ENCODE results near the gene TNIP2.
A peak's percentile ranks its signal among the peaks of the same experiment; 100 is the strongest.
"Not testable (repeated sequence)": the region's sequence is repeated elsewhere in the genome, so short reads cannot be mapped to it uniquely, and the experiment has no call there.

The TNIP2 gene

GRCh38 chr4:2745981-2746806 lies 9.9 kb downstream of the TNIP2 start:
- DNase-seq, result no peak

DNA sequence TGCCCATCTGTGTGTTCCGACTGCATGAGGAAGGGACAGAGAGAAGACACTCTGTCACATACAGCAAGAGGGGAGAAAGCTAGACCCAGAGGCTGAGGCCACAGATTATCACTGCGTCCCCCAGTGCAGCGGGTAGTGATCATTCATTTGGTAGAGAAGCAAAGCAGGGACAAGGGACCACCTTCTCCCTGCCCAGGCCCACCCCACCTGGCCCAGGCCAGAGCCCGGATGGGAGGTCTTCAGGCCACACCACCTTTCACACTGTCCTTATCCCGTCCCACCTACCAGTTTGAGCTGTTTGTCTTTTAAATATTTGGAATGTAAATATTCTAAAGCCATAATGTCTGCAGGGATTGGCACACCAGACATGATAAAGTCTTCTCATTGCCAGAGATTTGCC lies 10.6 kb downstream of the TNIP2 start:
- no peak for DNase-seq

DNA sequence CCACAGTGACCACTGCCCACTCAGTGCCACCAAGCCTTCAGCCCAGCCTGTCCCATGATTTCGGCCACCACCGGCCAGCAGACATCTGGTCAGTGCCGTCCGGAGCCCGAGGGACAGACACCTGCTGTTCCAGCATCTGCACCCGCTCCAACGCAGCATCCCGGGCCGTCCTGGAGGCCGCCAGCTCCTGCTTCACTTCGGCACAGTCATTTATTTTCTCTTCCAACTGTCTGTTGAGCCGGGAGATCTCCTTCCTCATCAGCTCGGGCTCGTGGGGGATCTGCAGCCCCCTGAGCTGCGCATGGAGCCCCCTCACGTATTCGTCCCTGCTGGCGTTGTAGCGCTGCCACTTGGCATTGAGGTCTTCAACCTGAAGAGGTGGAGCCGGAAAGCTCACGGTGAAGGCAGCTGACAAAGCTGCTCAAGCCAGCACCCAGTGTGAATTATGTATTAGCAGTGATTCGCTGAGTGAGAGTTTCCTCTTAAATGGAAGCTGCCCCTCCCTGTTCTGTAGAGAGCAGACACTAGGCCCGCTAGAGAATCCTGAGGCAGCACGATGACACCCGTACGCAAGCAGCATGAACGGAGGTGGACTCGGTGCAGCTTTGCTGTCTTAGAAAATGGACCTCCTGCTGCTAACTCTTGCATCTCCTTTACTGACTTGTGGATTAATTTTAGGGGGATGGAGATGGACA lies 11.4 kb downstream of the TNIP2 start:
- DNase-seq, result no peak

DNA sequence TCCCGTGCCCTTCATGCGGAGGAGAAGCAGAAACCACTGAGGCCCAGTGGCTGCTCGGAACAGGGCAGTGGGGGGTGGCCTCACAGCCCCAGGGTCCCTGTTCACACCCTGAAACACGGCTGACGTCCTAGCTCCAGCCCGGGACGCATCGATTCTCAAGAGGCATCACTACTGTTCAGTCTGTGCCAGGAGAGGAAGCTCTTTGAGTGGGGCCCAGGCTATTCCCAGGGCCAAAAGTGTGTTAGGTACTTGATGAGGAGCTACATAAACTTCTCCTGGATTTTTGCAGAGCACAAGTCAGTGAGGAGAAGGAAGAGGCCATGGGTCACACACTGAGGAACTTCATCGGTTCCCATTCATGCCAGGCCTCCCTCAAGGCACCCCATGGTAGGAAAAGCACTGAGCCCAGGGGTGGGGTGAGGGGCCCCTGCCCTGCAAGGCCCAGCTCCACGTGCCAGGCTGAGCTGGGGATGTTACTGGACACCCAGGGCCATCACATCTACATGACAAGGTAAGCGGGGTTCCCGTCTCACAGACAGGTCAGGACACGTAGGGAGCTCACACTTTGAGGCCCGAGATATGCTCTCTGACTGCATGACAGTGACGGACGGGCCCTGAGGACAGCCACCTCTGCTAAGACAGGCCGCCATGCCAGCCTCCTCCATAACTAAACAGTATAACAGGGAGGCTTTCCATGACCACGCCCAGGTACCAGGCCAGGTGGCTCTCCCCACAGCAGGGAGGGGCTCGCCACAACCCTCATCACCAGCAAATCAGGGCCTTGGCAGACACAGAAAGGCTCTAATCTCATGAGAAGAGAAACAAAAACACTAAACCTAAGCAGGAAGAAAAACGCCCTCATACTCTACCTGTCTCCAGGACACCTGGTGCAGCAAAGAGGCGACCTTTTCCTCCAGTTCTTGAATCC lies 12.4 kb downstream of the TNIP2 start:
- no peak for DNase-seq

GRCh38 chr4:2742823-2743517 lies 13.2 kb downstream of the TNIP2 start:
- no peak for DNase-seq

DNA sequence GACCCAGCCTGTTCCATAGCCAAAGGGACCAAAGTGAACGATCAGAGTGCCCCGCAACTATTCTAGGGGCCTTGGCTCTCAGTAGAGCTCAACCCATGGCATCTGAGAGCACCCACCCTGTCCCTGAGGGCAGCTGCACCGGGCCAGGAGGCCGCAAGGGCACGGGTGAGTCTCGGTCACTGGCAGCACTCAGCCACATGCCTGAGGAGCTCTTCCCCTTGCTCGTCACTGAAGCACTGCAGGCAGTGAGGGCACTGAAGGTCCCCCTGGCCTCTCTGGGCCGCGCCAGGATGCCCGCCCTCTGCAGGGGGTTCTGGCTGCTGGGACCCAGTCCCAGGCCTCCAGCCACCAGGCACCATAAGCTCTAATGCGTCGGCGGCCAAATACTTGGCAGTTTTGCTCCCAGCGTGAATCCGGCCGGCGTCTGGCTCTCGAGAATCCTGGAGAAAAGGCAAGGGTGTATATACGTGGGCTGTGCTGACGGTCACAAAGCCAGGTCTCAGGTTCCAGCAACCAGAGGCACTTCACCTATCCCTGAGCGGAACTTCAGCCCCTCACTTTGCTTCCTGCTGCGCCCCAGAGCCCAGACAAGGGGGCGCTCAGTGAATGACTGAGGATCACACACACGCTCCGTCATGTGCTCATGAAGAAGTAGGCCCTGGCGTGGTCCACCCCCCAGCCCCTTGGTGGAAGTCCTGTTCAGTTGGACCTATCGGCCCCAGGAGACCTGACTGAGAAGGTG lies 13.9 kb downstream of the TNIP2 start:
- no peak for DNase-seq

- DNase-seq, result peak in 24 of 56 donors; percentile 2 to 70 (median 32)
Measured at GRCh38 chr4:2741626-2742025, 14.5 kb downstream of the TNIP2 start.

GRCh38 chr4:2738296-2738695 lies 17.8 kb downstream of the TNIP2 start:
- not testable (repeated sequence) for DNase-seq

- DNase-seq, result no peak
Measured at GRCh38 chr4:2735869-2736268, 20.3 kb downstream of the TNIP2 start.

DNA sequence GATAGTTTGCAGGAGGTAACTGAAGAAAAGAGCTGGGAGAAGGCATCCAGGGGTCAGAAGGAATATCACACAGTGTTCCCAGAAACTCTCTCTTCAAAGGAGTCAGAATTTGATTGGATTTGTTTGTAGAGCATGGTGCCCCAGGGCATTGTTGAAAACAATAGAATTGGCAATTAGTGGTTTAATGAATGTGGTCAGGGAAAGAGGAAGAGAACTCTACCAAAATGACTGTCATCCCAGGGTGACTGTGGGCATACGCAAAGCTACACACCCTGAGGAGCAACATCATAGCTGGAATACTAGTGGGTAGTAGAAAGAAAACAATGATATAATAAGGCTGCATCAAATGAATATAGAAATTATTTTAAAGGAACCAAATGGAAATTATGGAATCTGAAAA lies 21.5 kb downstream of the TNIP2 start:
- no peak for DNase-seq

DNA sequence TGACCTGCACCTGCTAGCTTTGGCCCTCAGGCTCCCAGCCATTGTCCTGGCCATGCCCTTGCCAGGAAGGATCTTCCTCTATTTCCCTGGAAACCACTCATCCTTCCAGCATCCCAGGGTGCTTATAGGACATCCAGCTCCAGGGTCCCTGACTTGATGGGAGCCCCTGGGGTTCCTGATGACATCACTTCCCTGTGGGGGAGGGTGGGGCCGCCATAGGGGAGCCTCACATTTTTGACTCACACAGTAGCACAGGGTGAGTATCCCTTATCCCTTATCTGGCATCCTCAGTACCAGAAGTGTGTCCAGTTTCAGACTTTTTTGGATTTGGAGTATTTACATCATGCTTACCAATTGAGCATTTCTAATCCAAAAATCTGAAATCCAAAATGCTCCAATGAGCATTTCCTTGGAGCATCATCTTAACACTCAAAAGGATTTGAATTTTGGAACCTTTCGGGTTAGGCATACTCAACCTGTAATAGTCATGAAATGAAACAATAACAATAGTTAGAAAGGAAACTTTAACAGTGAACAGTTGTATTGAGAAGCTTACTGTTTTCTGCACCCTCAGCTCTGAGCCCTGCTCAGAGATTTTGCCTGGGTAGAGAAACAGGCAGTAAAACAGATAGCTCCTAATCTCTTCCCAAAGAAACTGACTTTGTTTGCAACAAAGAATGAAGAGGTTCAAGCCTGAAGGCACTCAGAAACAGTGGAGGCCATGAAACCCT lies 22.1 kb downstream of the TNIP2 start:
- DNase-seq, result no peak

DNA sequence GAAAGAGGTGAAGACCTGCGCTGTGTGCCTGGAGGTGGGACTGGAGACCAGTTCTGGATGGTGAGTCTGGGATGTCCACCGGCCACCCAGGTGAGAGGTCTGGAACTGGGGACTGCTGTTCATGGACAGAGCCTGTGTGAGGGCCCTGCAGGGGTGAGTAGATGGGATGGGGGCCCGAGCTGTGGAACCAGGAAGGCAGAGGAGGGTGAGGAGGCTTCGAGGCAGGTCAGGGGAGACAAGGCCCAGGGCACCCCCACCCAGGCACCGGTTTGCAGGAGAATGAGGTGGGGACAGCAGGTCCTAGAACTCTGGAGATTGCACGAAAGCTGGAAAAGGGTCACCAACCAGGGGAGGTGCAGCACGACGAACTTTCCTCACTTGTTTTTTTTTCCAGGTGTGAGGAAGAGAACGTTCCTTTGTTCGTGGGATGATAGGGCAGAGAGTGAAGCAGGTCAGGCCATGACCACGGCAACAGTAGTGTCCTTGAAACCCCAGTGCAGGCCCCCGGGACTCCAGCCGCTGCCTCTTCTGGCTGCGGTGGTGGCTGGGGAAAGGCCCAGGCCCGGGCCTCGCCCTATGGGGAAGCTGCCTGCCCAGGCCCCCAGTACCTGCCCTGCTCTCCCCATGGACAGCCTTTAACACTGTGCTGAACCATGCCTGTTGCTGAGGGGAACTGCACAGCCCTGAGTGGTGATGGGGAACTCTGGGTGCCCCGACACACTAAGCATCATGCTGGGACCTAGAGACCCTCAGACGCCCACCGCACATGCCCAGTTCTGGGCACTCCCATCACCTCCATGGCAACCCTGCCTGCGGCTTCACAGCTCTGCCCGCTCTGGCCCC lies 22.9 kb downstream of the TNIP2 start:
- no peak for DNase-seq

DNA sequence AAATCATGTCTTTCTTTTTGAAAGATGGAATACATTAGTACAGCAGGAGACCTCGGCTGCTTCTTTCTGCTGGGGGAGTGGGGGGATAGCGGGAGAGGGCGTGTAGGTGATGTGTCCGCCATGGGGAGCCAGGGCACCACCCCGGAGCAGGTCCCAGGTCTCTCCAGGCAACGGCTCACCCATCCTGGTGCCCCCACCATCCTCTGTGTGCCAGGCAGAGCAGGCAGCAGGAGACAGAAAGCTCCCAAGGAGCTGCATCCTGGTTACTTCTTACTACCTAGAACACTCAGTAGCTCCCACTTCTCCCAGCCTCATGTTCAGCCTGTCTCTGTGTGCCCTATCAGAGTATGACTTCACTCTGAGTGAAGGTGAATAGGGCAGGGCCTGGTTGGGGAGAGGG lies 23.6 kb downstream of the TNIP2 start:
- DNase-seq, result no peak

DNA sequence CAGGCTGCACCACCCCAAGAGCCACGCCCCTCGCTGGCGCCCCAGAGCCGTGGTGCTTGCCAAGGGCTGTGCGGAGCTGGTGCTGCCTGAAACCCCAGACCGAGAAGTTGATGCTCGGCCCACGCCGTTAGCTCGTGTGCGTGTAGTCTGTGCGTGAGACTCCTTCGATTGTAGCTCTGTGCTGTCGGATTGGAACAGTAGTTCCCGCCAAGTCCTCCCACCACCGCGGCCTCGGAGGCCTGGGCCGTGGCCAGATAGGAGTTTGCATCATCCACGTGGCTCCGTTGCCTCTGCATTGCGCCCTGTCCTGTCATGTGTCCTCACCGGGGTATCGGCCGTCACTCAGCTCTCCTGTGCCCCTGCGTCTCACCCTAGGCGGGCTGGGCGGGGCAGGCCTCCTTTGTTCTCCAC lies 24.2 kb downstream of the TNIP2 start:
- no peak for DNase-seq

- DNase-seq, result no peak
Measured at GRCh38 chr4:2729533-2729875, 26.6 kb downstream of the TNIP2 start.

GRCh38 chr4:2728806-2729532 lies 27.2 kb downstream of the TNIP2 start:
- no peak for DNase-seq

- DNase-seq, result no peak
Measured at GRCh38 chr4:2728221-2728620, 27.9 kb downstream of the TNIP2 start.

GRCh38 chr4:2726881-2727280 lies 29.3 kb downstream of the TNIP2 start:
- not testable (repeated sequence) for DNase-seq

Data from nucleus accumbens (tissue), 56 donors.